Measurements from ENCODE around the gene P3R3URF. TPM values are rescaled to one million over a fixed set of nuclear protein-coding genes. Genes with fewer than 3 reads are reported as not detected.

The P3R3URF gene
- total RNA-seq, 4 donors from 2014 or later, result not detected

- Histone ChIP-seq H3K27me3 (no peaks in the 10 kb centered on the region), H3K9me3 (no peaks in the 10 kb centered on the region), H3K4me1 (no peaks in the 10 kb centered on the region), H3K36me3 (no peaks in the 10 kb centered on the region), H3K4me3 (no peak overlapping the region), H3K27ac (no peak overlapping the region)
- TF ChIP-seq, protein P1, sequence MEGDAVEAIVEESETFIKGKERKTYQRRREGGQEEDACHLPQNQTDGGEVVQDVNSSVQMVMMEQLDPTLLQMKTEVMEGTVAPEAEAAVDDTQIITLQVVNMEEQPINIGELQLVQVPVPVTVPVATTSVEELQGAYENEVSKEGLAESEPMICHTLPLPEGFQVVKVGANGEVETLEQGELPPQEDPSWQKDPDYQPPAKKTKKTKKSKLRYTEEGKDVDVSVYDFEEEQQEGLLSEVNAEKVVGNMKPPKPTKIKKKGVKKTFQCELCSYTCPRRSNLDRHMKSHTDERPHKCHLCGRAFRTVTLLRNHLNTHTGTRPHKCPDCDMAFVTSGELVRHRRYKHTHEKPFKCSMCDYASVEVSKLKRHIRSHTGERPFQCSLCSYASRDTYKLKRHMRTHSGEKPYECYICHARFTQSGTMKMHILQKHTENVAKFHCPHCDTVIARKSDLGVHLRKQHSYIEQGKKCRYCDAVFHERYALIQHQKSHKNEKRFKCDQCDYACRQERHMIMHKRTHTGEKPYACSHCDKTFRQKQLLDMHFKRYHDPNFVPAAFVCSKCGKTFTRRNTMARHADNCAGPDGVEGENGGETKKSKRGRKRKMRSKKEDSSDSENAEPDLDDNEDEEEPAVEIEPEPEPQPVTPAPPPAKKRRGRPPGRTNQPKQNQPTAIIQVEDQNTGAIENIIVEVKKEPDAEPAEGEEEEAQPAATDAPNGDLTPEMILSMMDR (IDR thresholded peaks at IDR 0.05), result no peak
- TF ChIP-seq POLR2A (IDR thresholded peaks at IDR 0.05), result no peak
- no peak for DNase-seq
These were observed 43.5 kb upstream of the P3R3URF start for GRCh38 chr1:46219551-46220520.

- no peak overlapping the region for H3K4me3 ChIP-seq
These were observed 42.2 kb upstream of the P3R3URF start for GRCh38 chr1:46218443-46218842.

DNA sequence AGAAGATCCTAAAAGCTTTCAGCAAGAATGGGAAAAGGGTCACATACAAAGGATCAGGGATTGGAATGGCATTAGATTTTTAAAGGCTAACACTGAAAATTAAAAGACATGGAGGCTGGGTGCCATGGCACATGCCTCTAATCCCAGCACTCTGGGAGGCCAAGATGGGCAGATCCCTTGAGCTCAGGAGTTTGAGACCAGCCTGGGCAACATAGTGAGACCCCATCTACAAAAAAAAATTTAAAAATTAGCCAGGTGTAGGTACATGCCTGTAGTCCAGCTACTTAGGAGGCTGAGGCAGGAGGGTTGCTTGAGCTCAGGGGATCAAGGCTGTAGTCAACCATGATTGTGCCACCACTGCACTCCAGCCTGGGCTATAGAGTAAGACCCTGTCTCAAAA is 39.2 kb upstream of the P3R3URF start:
- Histone ChIP-seq H3K27ac (no peak overlapping the region), H3K9me3 (no peaks in the 10 kb centered on the region), H3K4me1 (no peaks in the 10 kb centered on the region), H3K36me3 (no peaks in the 10 kb centered on the region), H3K27me3 (no peaks in the 10 kb centered on the region), H3K4me3 (no peak overlapping the region)
- no peak for DNase-seq
- no peak for TF ChIP-seq POLR2A (IDR thresholded peaks at IDR 0.05)
- TF ChIP-seq, protein P1 (IDR thresholded peaks at IDR 0.05), result no peak

More at GRCh38 chr1:46218443-46218842, 42.2 kb upstream of the P3R3URF start:
- no peaks in the 10 kb centered on the region for H3K27me3 ChIP-seq
- TF ChIP-seq POLR2A (IDR thresholded peaks at IDR 0.05), result no peak
- TF ChIP-seq, protein P1 (IDR thresholded peaks at IDR 0.05), result no peak
- no peak overlapping the region for H3K27ac ChIP-seq
- no peak for DNase-seq
- H3K4me1 ChIP-seq, result no peaks in the 10 kb centered on the region
- H3K36me3 ChIP-seq, result no peaks in the 10 kb centered on the region
- no peaks in the 10 kb centered on the region for H3K9me3 ChIP-seq

DNA sequence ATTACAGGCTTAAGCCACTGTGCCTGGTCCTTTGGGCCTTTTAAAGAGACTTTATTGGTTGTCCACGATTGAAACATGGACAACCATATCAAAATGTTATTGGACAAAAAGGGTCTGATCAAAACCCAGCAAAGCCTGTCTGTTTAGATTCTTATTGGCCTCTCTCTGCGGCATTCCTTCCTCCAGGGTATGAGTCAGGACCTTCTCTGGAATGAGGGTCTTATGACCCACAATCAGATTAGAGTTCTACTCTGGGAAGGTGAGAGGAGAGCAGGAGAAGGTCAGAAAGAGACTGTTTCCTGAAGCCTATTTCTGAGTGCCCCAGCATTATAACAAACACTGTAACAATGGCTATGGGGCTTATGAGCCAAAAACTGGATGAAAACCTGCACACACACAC is 34.8 kb upstream of the P3R3URF start:
- Histone ChIP-seq H3K27ac (no peak overlapping the region), H3K36me3 (no peaks in the 10 kb centered on the region), H3K4me3 (no peak overlapping the region), H3K9me3 (no peaks in the 10 kb centered on the region), H3K27me3 (no peaks in the 10 kb centered on the region), H3K4me1 (no peaks in the 10 kb centered on the region)
- DNase-seq, result no peak
- no peak for TF ChIP-seq POLR2A (IDR thresholded peaks at IDR 0.05)
- TF ChIP-seq, protein P1 (IDR thresholded peaks at IDR 0.05), result no peak

- Histone ChIP-seq H3K27me3 (no peaks in the 10 kb centered on the region), H3K36me3 (no peaks in the 10 kb centered on the region), H3K9me3 (no peaks in the 10 kb centered on the region), H3K27ac (no peak overlapping the region), H3K4me3 (no peak overlapping the region), H3K4me1 (no peaks in the 10 kb centered on the region)
- TF ChIP-seq, protein P1 (IDR thresholded peaks at IDR 0.05), result no peak
- no peak for TF ChIP-seq POLR2A (IDR thresholded peaks at IDR 0.05)
- DNase-seq, result no peak
These were observed 34.3 kb upstream of the P3R3URF start for GRCh38 chr1:46210561-46210960.

Measured in Peyer's patch (tissue), 4 donors.